ENCODE results near the gene PHOSPHO2. TPM values are rescaled to one million over a fixed set of nuclear protein-coding genes. Genes with fewer than 3 reads are reported as not detected.

Gene PHOSPHO2
- total and polyA plus RNA-seq, 2 experiments from 2014 or later: 8.3 to 8.7 TPM

GRCh38 chr2:169661265-169661664 lies 33.0 kb upstream of the PHOSPHO2 start:
- Mint-ChIP-seq H3K27me3 (ENCODE audit: insufficient read depth, low read depth, poor library complexity) (no peaks in the 10 kb centered on the region), H3K4me1 (no peaks in the 10 kb centered on the region), H3K4me3 (no peak overlapping the region), H3K36me3 (ENCODE audit: low read depth) (no peaks in the 10 kb centered on the region), H3K27ac (no peak overlapping the region), H3K9me3 (no peaks in the 10 kb centered on the region)
- H4K20me1 ChIP-seq (replicated peaks; ENCODE audit: insufficient read depth): no peaks in the 10 kb centered on the region
- ATAC-seq: peak; percentile 76
- H3K27me3 ChIP-seq (ENCODE audit: insufficient read depth): no peaks in the 10 kb centered on the region
- H3K4me3 ChIP-seq: no peak overlapping the region
- no peaks in the 10 kb centered on the region for H3K79me2 ChIP-seq (replicated peaks; ENCODE audit: insufficient read depth)
- H3F3A ChIP-seq (replicated peaks; ENCODE audit: low read depth): no peaks in the 10 kb centered on the region
- H3K27ac ChIP-seq (ENCODE audit: low read depth): no peak overlapping the region
- no peak for DNase-seq (ENCODE audit: low spot score)
- H3K4me1 ChIP-seq (ENCODE audit: insufficient read depth): no peaks in the 10 kb centered on the region
- no peak for TF ChIP-seq NANOG (IDR thresholded peaks at IDR 0.05; ENCODE audit: borderline replicate concordance)
- no peak for TF ChIP-seq EZH2phosphoT487 (IDR thresholded peaks at IDR 0.05; ENCODE audit: unreplicated experiment)
- TF ChIP-seq ZNF114 (CRISPR knock-in tag; IDR thresholded peaks at IDR 0.05): no peak
- no peak for TF ChIP-seq POLR2AphosphoS5 (IDR thresholded peaks at IDR 0.05; ENCODE audit: low read depth)
- no peak for TF ChIP-seq CTCF (conservative IDR thresholded peaks at IDR 0.05; ENCODE audit: low read depth in 2 of 2)
- no peak for TF ChIP-seq ZNF462 (CRISPR knock-in tag; IDR thresholded peaks at IDR 0.05)
- no peak for TF ChIP-seq REST (IDR thresholded peaks at IDR 0.05; ENCODE audit: unreplicated experiment)
- TF ChIP-seq JUNB (IDR thresholded peaks at IDR 0.05; ENCODE audit: unreplicated experiment): no peak
- no peak for TF ChIP-seq ETS1 (IDR thresholded peaks at IDR 0.05)
- TF ChIP-seq EZH2 (IDR thresholded peaks at IDR 0.05; ENCODE audit: low read depth, unreplicated experiment): no peak
- no peak for TF ChIP-seq STAT1 (IDR thresholded peaks at IDR 0.05; ENCODE audit: unreplicated experiment)
- TF ChIP-seq ZNF331 (CRISPR knock-in tag; IDR thresholded peaks at IDR 0.05; ENCODE audit: low read depth): no peak
- no peak overlapping the region for H2AFZ ChIP-seq
- no peaks in the 10 kb centered on the region for H3K9me2 ChIP-seq (ENCODE audit: insufficient read depth)
- no peaks in the 10 kb centered on the region for H3K36me3 ChIP-seq (ENCODE audit: insufficient read depth)
- H3K4me2 ChIP-seq: no peak overlapping the region
